Activated naive CD8-positive, alpha-beta T cell treated with anti-CD3 and anti-CD28 coated beads, Interleukin-2, amount 50 U/mL, for 16 hours (primary cell): ENCODE results near the gene CUX1.
"Not testable (repeated sequence)": the region's sequence is repeated elsewhere in the genome, so short reads cannot be mapped to it uniquely, and the experiment has no call there.

Experiments
- DNase-seq: peaks from one replicate; pipeline ENCODE4 v3.0.0-alpha.2; 2020; ENCODE audit warnings: low read depth, low spot score

Gene CUX1

GRCh38 chr7:101852364-101852763 is 34.9 kb downstream of the CUX1 start:
- not testable (repeated sequence) for DNase-seq

DNA sequence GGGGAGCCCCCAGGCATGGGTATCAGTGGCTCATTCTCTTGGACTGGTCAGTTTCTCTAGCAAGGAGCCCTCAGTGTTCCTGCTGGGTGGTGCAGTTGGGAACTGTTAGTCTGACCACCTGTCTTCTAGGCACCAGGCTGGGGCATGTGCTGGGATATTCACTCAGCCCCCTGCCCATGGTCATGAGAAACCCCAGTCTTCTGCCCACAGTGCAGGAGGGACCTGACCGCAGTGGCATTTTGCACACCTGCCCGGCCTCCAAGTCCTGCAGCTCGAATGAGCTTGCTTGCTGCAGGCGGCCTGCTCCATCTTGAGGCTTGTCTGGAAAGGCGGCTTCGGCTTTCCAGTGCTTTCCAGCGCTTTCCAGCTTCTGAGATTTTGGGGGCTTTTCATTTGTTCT is 36.3 kb downstream of the CUX1 start:
- DNase-seq = no peak

DNA sequence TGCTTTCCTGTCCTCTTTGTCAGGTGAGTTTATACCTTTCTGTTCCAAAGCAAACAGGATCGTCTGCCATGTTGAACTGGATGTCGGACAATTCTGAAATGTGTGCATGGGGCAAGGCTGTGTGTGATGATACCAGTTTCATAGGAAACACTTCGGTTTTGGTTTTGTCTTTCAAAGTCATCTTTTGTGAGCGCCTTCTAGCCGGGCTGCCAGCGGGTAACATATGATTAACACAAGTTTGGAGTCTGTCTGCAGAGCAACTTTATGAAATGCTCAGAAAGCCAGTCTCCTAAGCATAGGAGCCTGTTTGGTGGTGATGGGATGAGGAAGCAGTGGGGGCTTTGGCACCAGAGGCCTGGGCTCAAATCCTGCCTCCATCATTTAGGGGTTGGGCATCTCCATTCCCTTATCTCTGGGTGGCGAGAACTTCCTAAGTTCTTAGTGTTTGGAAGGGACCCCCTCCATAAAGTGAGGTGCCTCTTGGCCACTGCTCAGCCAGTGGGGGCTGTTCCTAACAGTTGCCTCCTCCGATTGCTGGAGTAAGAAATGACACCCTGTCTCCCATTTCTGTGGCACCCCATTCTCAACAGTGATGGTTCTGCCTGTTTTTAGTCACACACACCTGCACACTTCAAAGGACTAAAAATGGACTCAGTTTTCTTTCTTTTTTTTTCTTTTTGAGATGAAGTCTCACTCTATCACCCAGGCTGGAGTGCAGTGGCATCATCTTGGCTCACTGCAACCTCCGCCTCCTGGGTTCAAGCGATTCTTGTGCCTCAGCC is 36.8 kb downstream of the CUX1 start:
- no peak for DNase-seq

GRCh38 chr7:101856473-101857357 is 39.3 kb downstream of the CUX1 start:
- DNase-seq = peak; percentile 53

DNA sequence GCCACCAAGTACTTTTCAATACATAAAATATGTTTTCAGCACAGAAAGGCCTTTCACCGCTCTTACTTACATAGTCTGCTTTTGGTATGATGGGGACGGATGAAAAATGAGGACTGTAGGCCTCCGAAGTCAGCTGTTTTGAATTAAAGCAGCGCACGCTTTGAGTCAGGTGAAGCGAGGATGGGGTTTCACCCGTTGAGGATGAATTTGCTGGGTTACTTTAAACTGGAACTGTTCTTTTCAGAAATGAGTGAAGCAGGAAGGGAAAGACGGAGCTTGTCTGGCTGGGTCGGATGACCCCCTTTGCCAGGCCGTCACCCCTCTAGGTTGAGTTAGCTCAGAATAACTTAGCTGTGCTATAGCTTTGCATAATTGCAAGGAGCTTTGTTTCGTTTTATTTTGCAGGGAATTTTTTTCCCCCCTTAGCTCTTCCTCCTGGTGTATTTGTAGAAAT is 40.0 kb downstream of the CUX1 start:
- DNase-seq = no peak

DNA sequence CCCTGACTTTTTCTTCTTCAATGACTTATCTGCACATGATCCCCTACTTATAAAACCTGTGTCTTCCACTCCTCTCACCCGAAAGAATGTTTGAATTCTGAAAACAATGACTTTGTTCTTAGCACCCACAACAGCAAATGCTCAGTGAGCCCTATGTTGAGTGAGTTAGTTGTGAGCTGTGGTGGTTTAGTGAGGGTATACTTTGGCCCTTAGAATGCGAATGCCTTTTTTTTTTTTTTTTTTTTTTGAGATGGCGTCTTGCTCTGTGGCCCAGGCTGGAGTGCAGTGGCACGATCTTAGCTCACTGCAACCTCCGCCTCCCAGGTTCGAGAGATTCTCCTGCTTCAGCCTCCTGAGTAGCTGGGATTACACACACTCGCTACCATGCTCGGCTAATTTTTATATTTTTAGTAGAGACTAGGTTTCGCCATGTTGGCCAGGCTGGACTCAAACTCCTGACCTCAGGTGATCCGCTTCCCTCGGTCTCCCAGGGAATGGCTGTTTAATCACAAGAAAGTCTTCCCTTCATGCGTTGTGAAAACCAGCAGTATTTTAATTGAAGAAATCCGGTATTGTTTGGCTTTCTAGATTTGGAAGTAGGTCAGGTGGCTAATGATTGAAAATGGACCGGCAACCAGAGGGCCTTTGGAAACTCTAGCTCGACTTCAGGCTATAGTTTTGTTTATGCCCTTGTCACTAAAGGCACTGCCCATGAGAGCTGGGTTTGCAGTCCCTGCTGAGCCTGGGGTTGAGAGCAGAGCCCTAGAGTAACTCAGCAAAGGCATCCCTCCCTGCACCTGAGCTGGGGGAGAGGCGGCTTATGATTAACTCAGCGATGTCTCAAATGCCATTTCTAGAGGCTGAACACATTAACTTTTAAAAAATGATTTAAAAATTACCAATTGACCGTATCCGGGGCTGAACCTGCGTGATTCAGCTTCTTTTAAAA is 41.3 kb downstream of the CUX1 start:
- no peak for DNase-seq

DNA sequence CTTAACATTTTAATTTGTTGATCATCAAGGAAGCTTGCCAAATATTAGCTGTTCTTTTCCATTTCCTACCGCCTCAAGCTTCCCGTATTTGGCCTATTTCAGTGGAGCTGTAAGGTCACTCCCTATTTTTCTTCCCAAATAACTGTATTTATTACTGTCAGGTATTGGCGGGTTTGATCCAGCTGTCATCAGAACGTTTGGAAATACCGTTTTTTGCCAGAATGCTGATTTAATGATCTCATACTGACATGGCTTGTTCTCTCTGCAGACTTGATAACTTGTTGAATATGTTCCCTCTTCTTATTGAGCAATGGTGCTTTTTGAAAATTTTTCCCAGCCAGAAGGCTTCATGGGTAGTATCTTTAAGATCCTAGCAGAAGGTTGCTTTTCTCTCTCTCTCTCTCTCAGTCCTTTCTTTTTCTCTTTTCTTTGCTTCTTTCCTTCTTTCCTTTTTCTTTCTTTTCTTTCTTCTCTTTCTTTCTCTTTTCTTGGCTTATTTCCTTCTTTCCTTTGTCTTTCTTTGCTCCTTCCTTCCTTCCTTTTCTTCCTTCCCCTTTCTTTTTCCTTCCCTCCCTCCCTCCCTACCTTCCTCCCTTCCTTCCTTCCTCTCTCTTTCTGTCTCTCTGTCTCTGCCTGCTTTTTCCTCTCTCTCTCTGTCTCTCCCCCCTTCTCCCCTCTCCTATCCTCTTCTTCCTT is 42.1 kb downstream of the CUX1 start:
- no peak for DNase-seq

DNA sequence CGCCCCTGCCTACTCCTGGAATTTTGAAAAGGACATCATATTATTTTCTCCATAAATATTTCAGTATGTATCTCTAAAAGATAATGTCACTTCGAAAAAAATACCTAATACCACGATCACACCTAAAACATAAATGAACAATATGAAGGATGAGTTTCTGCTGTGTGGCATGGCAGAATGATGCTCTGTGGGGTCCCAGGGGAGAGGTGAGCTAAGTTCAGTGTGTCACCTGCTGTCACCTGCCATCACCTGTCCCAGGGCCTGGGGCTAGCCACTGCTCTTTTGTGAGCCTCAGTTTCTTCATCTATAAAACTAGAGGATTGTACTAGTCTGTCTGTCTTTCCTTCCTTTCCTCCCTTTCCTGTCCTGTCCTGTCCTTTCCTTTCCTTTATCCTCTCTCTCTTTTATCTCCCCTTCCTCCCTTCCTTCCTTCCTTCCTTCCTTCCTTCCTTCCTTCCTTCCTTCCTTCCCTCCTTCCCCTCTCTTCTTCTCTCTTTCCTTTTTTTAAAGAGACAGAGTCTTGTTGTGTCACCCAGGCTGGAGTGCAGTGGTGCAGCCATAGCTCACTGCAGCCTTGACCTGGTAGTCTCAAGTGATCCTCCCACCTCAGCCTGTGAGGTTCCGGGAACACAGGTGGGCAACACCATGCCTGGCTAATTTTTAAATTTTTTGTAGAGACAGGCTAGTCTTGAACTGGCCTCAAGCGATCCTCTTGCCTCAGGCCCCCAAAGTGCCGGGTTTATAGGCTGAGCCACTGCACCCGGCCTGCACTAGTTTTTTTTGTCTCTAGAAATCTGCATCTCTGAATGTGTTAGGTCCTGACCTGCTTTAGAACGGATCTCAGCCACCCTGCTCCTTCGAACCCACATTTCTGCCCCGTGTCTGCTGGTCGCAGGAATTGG is 43.1 kb downstream of the CUX1 start:
- DNase-seq = no peak

GRCh38 chr7:101861218-101861775 is 43.9 kb downstream of the CUX1 start:
- DNase-seq = no peak

- DNase-seq = no peak
These were observed 45.1 kb downstream of the CUX1 start for GRCh38 chr7:101862280-101863220.

- DNase-seq = no peak
These were observed 46.2 kb downstream of the CUX1 start for GRCh38 chr7:101863598-101863997.

- DNase-seq = no peak
These were observed 46.6 kb downstream of the CUX1 start for GRCh38 chr7:101864039-101864438.

DNA sequence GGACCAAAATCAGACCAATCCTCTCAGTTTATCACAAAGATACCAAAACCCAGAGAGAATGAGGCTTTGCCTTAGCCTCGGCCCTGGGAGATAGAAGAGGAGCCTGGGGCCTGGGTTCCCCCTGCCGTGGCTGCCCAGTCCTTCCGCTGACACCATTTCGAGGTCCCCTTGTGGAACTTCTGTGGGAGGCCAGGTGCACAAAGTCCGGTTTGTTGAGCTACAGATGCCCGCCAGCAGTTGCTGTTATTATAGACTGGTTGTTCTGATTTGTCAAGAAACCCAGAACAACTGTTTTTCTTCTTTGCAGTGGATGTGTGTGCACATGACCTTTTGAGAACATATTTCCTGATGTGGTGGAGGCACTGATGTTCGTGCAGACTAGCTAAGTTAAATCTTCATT is 47.6 kb downstream of the CUX1 start:
- DNase-seq = no peak

DNA sequence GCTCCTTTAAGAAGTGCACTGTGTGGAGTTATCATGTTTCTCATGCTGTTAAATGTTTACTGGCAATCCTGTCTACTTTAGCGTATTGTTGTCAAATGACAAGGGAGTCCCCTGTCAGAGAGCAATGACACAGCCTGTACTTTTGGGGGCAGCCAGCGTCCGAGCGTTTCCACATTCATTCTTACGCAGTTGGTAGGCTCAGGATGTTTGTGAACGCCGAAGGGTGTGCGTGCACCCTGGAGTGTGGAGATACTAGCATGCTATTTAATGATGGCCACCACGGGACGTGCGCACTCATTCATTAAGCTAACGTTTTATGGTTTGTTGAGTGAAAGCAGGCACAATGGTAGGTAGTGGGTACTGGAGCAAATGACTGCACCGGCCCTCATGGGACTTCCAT is 48.0 kb downstream of the CUX1 start:
- no peak for DNase-seq

GRCh38 chr7:101866328-101866727 is 48.9 kb downstream of the CUX1 start:
- DNase-seq = no peak

DNA sequence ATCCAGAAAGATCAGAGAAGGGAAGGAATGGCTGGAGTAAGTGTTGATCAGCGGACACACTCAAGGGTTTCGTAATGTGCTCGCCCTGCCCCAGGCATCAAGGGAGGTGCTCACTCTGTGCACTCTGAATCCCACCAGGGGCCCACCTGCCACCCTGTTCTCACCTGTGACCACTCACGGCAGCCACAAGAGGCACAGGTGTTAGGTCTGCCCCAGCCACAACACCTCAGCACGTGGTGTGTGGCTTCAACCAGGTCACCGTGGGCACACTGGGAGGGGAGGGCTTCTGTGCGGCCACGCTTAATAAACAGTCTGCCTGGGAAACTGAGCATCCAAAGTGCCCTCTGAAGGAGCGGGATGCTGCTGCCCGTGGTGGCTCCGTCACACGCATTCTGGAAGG is 49.8 kb downstream of the CUX1 start:
- DNase-seq = no peak

DNA sequence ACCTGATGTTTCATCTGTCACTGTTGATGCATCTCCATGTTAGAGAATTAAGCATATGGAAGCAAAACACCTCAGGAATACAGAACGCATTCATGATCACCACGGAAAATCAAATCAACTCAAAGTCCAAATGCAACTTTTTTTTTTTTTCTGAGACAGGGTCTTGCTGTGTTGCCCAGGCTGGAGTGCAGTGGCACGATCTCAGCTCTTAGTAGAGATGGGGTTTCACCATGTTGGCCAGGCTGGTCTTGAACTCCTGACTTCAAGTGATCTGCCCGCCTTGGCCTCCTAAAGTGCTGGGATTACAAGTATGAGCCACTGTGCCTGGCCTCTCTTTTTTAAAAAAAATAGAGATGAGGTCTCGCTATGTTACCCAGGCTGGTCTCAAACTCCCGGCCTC is 50.3 kb downstream of the CUX1 start:
- DNase-seq = not testable (repeated sequence)

DNA sequence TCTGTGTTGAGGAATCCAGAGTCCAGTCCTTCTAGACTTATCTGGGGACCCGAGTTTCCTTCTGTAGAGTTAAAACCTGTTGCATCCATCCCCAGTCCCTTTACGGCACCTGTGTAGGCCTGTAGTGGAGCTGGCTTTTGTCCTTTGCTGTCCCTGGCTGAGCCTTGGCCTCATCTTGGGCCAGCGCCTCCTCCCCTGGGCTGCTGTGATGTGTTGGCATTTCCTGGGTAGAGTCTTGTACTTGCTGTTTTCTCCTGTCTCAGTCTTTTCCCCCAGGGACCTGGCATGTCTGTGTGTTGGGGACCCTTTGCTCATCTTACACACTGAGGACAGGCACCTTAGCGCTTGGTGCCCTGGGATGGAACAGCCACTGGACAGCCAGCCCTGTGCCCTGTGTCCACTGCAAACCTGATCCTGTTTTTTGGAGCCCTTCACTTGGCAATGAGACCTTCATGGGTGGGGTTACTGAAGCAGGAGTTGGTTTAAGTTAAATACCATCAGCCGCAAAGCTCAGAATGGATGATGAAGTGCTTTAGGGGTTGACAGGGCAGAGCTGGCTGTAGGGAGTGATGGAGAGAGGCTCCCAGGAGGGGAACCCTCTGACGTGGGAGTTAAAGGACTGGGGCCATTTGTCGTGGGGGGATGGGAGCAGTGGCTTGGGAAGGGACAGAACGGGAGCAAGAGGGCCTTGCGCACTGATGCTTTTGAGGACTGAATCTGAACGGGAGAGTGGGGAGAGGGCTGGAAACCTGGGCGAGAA is 50.9 kb downstream of the CUX1 start:
- no peak for DNase-seq
